Endothelial cell of umbilical vein (primary cell): Measurements from ENCODE around the gene DMAP1. TPM values are rescaled to one million over a fixed set of nuclear protein-coding genes. Genes with fewer than 3 reads are reported as not detected.

ENCODE experiments used
- BruUV-seq: library from RNA; stranded (reverse); fragments of 400-500 nt; replicated peaks from 2 replicates; lab custom pipeline; 2021; lab: Mats Ljungman, UMichigan
- CTCF ChIA-PET: fragments of 300-600, 350-600 bp; sonication (Branson Sonifier 250); formaldehyde crosslinking; loops from one replicate; lab custom pipeline; 2021; ENCODE audit warnings: antibody characterized with exemption, inconsistent platforms; lab: Charles Lee
- POLR2A ChIA-PET: fragments of 300-600, 350-600 bp; sonication (Branson Sonifier 250); formaldehyde crosslinking; loops from one replicate; lab custom pipeline; 2021; ENCODE audit warnings: antibody characterized with exemption, inconsistent platforms; lab: Charles Lee
- DNase-seq: peaks from one replicate; pipeline ENCODE4 v3.0.0-alpha.2; 2011; ENCODE audit warnings: low read depth, low spot score
- FAIRE-seq: peaks from 2 replicates; lab custom pipeline; 2011; peaks lifted over from hg19 to GRCh38; lab: Jason Lieb, UNC
- H2AFZ ChIP-seq: 2 replicates; pipeline ENCODE4 v1.6.0; 2012; ENCODE audit warnings: low read depth, low read length, control low read depth, inconsistent platforms
- H3K27ac ChIP-seq: 2 replicates; pipeline ENCODE4 v1.5.1; 2011; ENCODE audit warnings: low read depth, mild to moderate bottlenecking, control low read depth, low read length, moderate library complexity; ENCODE audit not compliant: insufficient read depth
- H3K27me3 ChIP-seq, 2 experiments: 2 replicates each; pipeline versions ENCODE4 v1.6.0 to v1.6.1; 2011; ENCODE audit warnings: low read length in 2 of 2, mixed read lengths in 1 of 2; ENCODE audit not compliant: control insufficient read depth in 2 of 2, insufficient read depth in 2 of 2
- H3K36me3 ChIP-seq, 2 experiments: 2 replicates in 1 of 2; 3 replicates in 1 of 2; pipeline ENCODE4 v1.5.1; 2011; ENCODE audit warnings: low read length in 2 of 2, mild to moderate bottlenecking in 1 of 2, moderate library complexity in 1 of 2; ENCODE audit not compliant: control insufficient read depth in 2 of 2, insufficient read depth in 2 of 2; ENCODE audit errors: extremely low read depth in 1 of 2
- H3K4me1 ChIP-seq: 3 replicates; pipeline ENCODE4 v1.5.1; 2011; ENCODE audit warnings: mild to moderate bottlenecking, low read length; ENCODE audit not compliant: control insufficient read depth, insufficient read depth; ENCODE audit errors: extremely low read depth
- H3K4me2 ChIP-seq: 2 replicates; pipeline ENCODE4 v1.6.1; 2011; ENCODE audit warnings: low read length, control low read depth, mixed read lengths; ENCODE audit not compliant: insufficient read depth
- H3K4me3 ChIP-seq, 3 experiments: fragments of 200-600 bp in 1 of 3; sonication (generic), shearing (Covaris generic) in 1 of 3; replicated peaks in 1 of 3; 2 replicates each; pipeline ENCODE4 v1.5.1; 2011 to 2016; ENCODE audit warnings: control low read depth in 3 of 3, low read length in 3 of 3, mild to moderate bottlenecking in 2 of 3, inconsistent platforms in 1 of 3, low read depth in 1 of 3, moderate library complexity in 1 of 3; ENCODE audit not compliant: insufficient read depth in 1 of 3
- H3K79me2 ChIP-seq: 2 replicates; pipeline ENCODE4 v1.6.0; 2012; ENCODE audit warnings: low read length, inconsistent platforms; ENCODE audit not compliant: control insufficient read depth, insufficient read depth
- H3K9ac ChIP-seq: replicated peaks from 2 replicates; pipeline ENCODE3; 2011; ENCODE audit warnings: low read length, control low read depth; ENCODE audit not compliant: insufficient read depth; ENCODE audit errors: extremely low read depth
- H3K9me1 ChIP-seq: replicated peaks from 3 replicates; pipeline ENCODE4 v1.6.0; 2011; ENCODE audit warnings: mild to moderate bottlenecking, low read length; ENCODE audit not compliant: control insufficient read depth, insufficient read depth; ENCODE audit errors: extremely low read depth
- H3K9me3 ChIP-seq: replicated peaks from 2 replicates; pipeline ENCODE4 v1.5.1; 2012; ENCODE audit warnings: low read length, inconsistent platforms; ENCODE audit not compliant: control insufficient read depth, insufficient read depth
- H4K20me1 ChIP-seq: replicated peaks from 2 replicates; pipeline ENCODE3; 2011; ENCODE audit warnings: mild to moderate bottlenecking, low read length; ENCODE audit not compliant: control insufficient read depth, insufficient read depth; ENCODE audit errors: extremely low read depth
- EZH2 ChIP-seq: IDR thresholded peaks from 2 replicates; pipeline ENCODE4 v1.6.1; 2012; ENCODE audit warnings: borderline replicate concordance, low read depth, mild to moderate bottlenecking, moderate library complexity, low read length, inconsistent platforms; ENCODE audit not compliant: severe bottlenecking
- FOS ChIP-seq: IDR thresholded peaks from 2 replicates; pipeline ENCODE4 v1.6.1; 2011; ENCODE audit warnings: mild to moderate bottlenecking, low read length, moderate library complexity, borderline replicate concordance; ENCODE audit not compliant: insufficient read depth
- GATA2 ChIP-seq: IDR thresholded peaks from 2 replicates; pipeline ENCODE4 v1.7.0; 2011; ENCODE audit warnings: low read depth, mild to moderate bottlenecking, moderate library complexity, mixed read lengths, low read length; ENCODE audit not compliant: insufficient read length, insufficient read depth
- JUN ChIP-seq: IDR thresholded peaks from 2 replicates; pipeline ENCODE4 v1.6.1; 2011; ENCODE audit warnings: borderline replicate concordance, low read depth; ENCODE audit not compliant: insufficient read length, insufficient read depth
- MYC ChIP-seq: IDR thresholded peaks from one replicate; pipeline ENCODE4 v1.6.1; 2011; ENCODE audit warnings: mild to moderate bottlenecking, low read depth, low read length
- POLR2A ChIP-seq: IDR thresholded peaks from 2 replicates; pipeline ENCODE4 v1.6.1; 2012; ENCODE audit warnings: low read depth, mild to moderate bottlenecking, control low read depth, low read length
- POLR2AphosphoS5 ChIP-seq: IDR thresholded peaks from 2 replicates; pipeline ENCODE4 v1.6.1; 2012; ENCODE audit warnings: low read depth, mild to moderate bottlenecking, control low read depth, low read length, moderate library complexity; ENCODE audit not compliant: insufficient read depth
- dilution Hi-C: fragments of 300-500 bp; cut with MboI; formaldehyde crosslinking; loops from one replicate; pipeline ENCODE4 v1.15.0; 2019; ENCODE audit warnings: low sequenced_read_pairs; ENCODE audit not compliant: extremely low pct_ligation_motif_present
- intact Hi-C: fragments of 100-400 bp; cut with micrococcal nuclease; formaldehyde crosslinking; loops from one replicate; pipeline ENCODE4 v1.10.0; 2022
- polyA plus RNA-seq, 4 experiments: library from polyadenylated mRNA; depleted of rRNA in 3 of 4; stranded (reverse) in 3 of 4; unstranded in 1 of 4; fragments of >200 nt; gene quantifications; 2 replicates each; pipeline versions ENCODE4 v1.2.1 to v1.2.3, GENCODE V29; 2011 to 2012; ENCODE audit warnings: missing spikeins in 1 of 4
- total RNA-seq: library from RNA; stranded (reverse); gene quantifications from 2 replicates; pipeline ENCODE4 v1.2.3, GENCODE V29; 2021
- TF ChIP-seq, protein P1 (sequence below): IDR thresholded peaks from 2 replicates; pipeline ENCODE4 v1.6.1; 2011; ENCODE audit not compliant: insufficient read depth, insufficient read length
- TF ChIP-seq, protein P2 (sequence below), 2 donors: IDR thresholded peaks; 1 replicate in 1 of 2; 2 replicates in 1 of 2; pipeline ENCODE4 v1.5.1; 2011; ENCODE audit warnings: low read length in 2 of 2, mild to moderate bottlenecking in 2 of 2, moderate library complexity in 2 of 2, control low read depth in 1 of 2, inconsistent platforms in 1 of 2, low read depth in 1 of 2; ENCODE audit not compliant: insufficient read depth in 1 of 2; ENCODE audit errors: extremely low read depth in 1 of 2

Gene DMAP1
- total and polyA plus RNA-seq, 2 donors (not counting 3 experiments of a cell fraction or from before 2014, with no cell fraction given), result 42.9 to 63.2 TPM

DNA sequence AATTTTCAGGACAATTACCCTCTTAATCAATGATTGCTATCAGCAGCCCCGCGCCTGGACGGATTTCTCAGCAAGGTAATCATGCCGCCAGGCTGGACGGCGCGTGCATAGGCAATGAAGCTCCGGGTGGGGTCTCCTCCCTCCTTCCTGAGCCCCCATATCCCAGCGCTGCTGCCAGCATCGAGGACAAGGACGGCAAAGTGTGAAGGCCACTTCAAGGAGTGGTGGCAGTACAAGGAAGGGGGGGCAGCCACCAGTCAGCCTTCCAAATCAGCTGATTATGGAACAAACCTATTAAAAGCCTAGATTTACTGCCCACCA, 51.1 kb downstream of the DMAP1 start:
- Histone ChIP-seq H3K9ac (no peak overlapping the region), H3K36me3 (no peaks in the 10 kb centered on the region), H3K27me3 (no peaks in the 10 kb centered on the region), H3K79me2 (no peaks in the 10 kb centered on the region), H3K4me2 (no peak overlapping the region), H2AFZ (no peak overlapping the region), H3K9me3 (no peaks in the 10 kb centered on the region), H3K27ac (no peak overlapping the region), H3K4me3 (no peak overlapping the region), H3K9me1 (no peaks in the 10 kb centered on the region), H3K4me1 (no peaks in the 10 kb centered on the region), H4K20me1 (no peaks in the 10 kb centered on the region)
- intact Hi-C loops (no loop called here), dilution Hi-C loops (no loop called here)
- no peak for FAIRE-seq
- BruUV-seq, result no TSS peak
- TF ChIP-seq, protein P1, sequence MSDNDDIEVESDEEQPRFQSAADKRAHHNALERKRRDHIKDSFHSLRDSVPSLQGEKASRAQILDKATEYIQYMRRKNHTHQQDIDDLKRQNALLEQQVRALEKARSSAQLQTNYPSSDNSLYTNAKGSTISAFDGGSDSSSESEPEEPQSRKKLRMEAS, result no peak
- no peak for TF ChIP-seq EZH2
- no peak for DNase-seq
- ChIA-PET CTCF (interaction anchor here (1.0 kb wide), 1 partner anchor 27 kb away, joined by 3 read pairs; no protein-coding TSS in a partner anchor), POLR2A (no interaction called here)

DNA sequence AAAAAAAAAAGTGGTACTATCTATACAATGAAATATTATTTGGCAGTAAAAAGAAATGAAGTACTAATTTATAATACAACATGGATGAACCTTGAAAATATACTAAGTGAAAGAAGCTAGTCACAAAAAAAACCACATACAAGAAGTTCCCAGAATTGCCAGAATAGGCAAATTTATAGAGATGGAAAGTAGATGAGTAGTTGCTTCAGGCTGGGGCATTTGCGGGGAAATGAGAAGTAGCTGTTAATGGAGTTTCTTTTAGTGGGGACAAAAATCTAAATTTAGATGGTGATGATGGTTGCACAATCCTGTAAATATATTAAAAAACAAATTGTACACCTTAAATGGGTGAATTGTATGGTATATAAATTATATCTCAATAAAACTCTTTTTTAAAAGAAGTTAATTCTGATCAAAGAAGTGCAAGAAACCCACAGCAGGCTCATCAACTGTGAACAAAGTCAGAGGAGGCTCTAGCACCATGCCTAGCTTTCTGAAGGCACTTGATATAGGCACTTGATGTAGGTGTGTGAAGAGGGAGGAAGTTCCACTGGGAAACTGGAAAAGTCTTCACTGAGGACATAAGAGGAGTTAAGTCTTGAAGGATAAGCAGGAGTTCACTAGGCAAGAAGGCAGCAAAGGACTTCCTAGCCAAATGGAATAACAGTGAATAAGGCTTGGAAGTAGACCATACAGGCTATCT, 52.5 kb downstream of the DMAP1 start:
- no peak overlapping the region for H3K4me2 ChIP-seq
- no peaks in the 10 kb centered on the region for H4K20me1 ChIP-seq
- BruUV-seq, result no TSS peak
- H3K4me3 ChIP-seq, result no peak overlapping the region
- TF ChIP-seq EZH2 (no peak), JUN (no peak), MYC (no peak), FOS (no peak), POLR2A (no peak), GATA2 (no peak), POLR2AphosphoS5 (no peak)
- TF ChIP-seq, protein P2, sequence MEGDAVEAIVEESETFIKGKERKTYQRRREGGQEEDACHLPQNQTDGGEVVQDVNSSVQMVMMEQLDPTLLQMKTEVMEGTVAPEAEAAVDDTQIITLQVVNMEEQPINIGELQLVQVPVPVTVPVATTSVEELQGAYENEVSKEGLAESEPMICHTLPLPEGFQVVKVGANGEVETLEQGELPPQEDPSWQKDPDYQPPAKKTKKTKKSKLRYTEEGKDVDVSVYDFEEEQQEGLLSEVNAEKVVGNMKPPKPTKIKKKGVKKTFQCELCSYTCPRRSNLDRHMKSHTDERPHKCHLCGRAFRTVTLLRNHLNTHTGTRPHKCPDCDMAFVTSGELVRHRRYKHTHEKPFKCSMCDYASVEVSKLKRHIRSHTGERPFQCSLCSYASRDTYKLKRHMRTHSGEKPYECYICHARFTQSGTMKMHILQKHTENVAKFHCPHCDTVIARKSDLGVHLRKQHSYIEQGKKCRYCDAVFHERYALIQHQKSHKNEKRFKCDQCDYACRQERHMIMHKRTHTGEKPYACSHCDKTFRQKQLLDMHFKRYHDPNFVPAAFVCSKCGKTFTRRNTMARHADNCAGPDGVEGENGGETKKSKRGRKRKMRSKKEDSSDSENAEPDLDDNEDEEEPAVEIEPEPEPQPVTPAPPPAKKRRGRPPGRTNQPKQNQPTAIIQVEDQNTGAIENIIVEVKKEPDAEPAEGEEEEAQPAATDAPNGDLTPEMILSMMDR (IDR thresholded peaks at IDR 0.05; ENCODE audit: extremely low read depth in 1 of 2, insufficient read depth in 1 of 2, low read depth in 1 of 2, low read length in 2 of 2), result no peak
- TF ChIP-seq, protein P1, result no peak
- no peak overlapping the region for H2AFZ ChIP-seq
- H3K4me1 ChIP-seq, result no peaks in the 10 kb centered on the region
- H3K27me3 ChIP-seq, result no peaks in the 10 kb centered on the region
- ChIA-PET CTCF (interaction anchor here (2.0 kb wide), 2 partner anchors 11 to 112 kb away, joined by 4 to 5 read pairs; no protein-coding TSS in a partner anchor), POLR2A (no interaction called here)
- dilution Hi-C loops (no loop called here), intact Hi-C loops (no loop called here)
- H3K27ac ChIP-seq, result no peak overlapping the region
- H3K9me3 ChIP-seq, result no peaks in the 10 kb centered on the region
- H3K9ac ChIP-seq, result no peak overlapping the region
- DNase-seq, result no peak
- no peaks in the 10 kb centered on the region for H3K79me2 ChIP-seq
- H3K36me3 ChIP-seq, result no peaks in the 10 kb centered on the region
- no peaks in the 10 kb centered on the region for H3K9me1 ChIP-seq
- no peak for FAIRE-seq
